PC-3 (cell line): Measurements from ENCODE around the gene ACAN. TPM values are rescaled to one million over a fixed set of nuclear protein-coding genes. Genes with fewer than 3 reads are reported as not detected.

Experiments
- ATAC-seq: fragments of 200-7000 bp; cut with Tn5 transposase; 2 replicates; pipeline ENCODE4 v1.9.1; 2020; ENCODE audit warnings: mild to moderate bottlenecking, moderate library complexity
- BruUV-seq: library from RNA; stranded (reverse); fragments of 400-500 nt; replicated peaks from 2 replicates; lab custom pipeline; 2021; lab: Mats Ljungman, UMichigan
- CTCF ChIA-PET: fragments of 300-600 bp; sonication (Branson Sonifier 250); formaldehyde crosslinking; loops from one replicate; lab custom pipeline; 2022; ENCODE audit warnings: antibody characterized with exemption; lab: Charles Lee
- POLR2A ChIA-PET: fragments of 300-600 bp; sonication (Branson Sonifier 250); formaldehyde crosslinking; loops from one replicate; lab custom pipeline; 2022; ENCODE audit warnings: antibody characterized with exemption; ENCODE audit not compliant: unreplicated experiment; lab: Charles Lee
- DNase-seq: peaks from one replicate; pipeline ENCODE4 v3.0.0-alpha.2; 2015
- H2AFZ ChIP-seq: fragments of 300-600 bp; sonication (generic); 2 replicates; pipeline ENCODE4 v1.6.0; 2016; ENCODE audit warnings: antibody characterized with exemption, low read length
- H3F3A ChIP-seq: fragments of 300-600 bp; sonication (generic); one replicate; pipeline ENCODE4 v1.6.0; 2017; ENCODE audit warnings: antibody characterized with exemption, low read length, control low read depth, mild to moderate bottlenecking; ENCODE audit not compliant: unreplicated experiment
- H3K27ac ChIP-seq: fragments of 300-600 bp; sonication (generic); 2 replicates; pipeline ENCODE4 v1.5.1; 2016; ENCODE audit warnings: mild to moderate bottlenecking, low read length
- H3K27me3 ChIP-seq: fragments of 300-600 bp; sonication (generic); 2 replicates; pipeline ENCODE4 v1.6.1; 2016; ENCODE audit warnings: low read length, mixed read lengths
- H3K36me3 ChIP-seq: fragments of 300-600 bp; sonication (generic); 2 replicates; pipeline ENCODE4 v1.6.1; 2016; ENCODE audit warnings: low read depth, mixed run types, low read length, mixed read lengths
- H3K4me1 ChIP-seq: fragments of 300-600 bp; sonication (generic); 2 replicates; pipeline ENCODE4 v1.5.1; 2016; ENCODE audit warnings: low read length; ENCODE audit not compliant: insufficient read depth
- H3K4me2 ChIP-seq: fragments of 300-600 bp; sonication (generic); 2 replicates; pipeline ENCODE4 v1.6.0; 2016; ENCODE audit warnings: low read length
- H3K4me3 ChIP-seq: fragments of 300-600 bp; sonication (generic); 2 replicates; pipeline ENCODE4 v1.5.1; 2016; ENCODE audit warnings: mild to moderate bottlenecking, low read length, mixed read lengths
- H3K79me2 ChIP-seq: fragments of 300-600 bp; sonication (generic); 2 replicates; pipeline ENCODE4 v1.6.1; 2017; ENCODE audit warnings: low read length, mixed read lengths
- H3K9ac ChIP-seq: fragments of 300-600 bp; sonication (generic); 2 replicates; pipeline ENCODE4 v1.6.0; 2016; ENCODE audit warnings: mild to moderate bottlenecking, low read length
- H3K9me2 ChIP-seq: fragments of 300-600 bp; sonication (generic); replicated peaks from 2 replicates; pipeline ENCODE4 v1.6.1; 2016; ENCODE audit warnings: mixed run types, low read length, mixed read lengths
- H3K9me3 ChIP-seq: fragments of 300-600 bp; sonication (generic); 2 replicates; pipeline ENCODE4 v1.6.1; 2016; ENCODE audit warnings: low read length, mixed read lengths
- H4K20me1 ChIP-seq: fragments of 300-600 bp; sonication (generic); 2 replicates; pipeline ENCODE4 v1.6.1; 2016; ENCODE audit warnings: low read length, mixed read lengths
- CTCF ChIP-seq: fragments of 300-600 bp; sonication (generic); conservative IDR thresholded peaks from 2 replicates; pipeline ENCODE4 v1.5.1; 2017; ENCODE audit warnings: antibody characterized with exemption, low read depth, mild to moderate bottlenecking, low read length
- EZH2 ChIP-seq: fragments of 300-600 bp; sonication (generic); IDR thresholded peaks from one replicate; pipeline ENCODE4 v1.6.1; 2017; ENCODE audit warnings: antibody characterized with exemption, mild to moderate bottlenecking, low read length; ENCODE audit not compliant: unreplicated experiment
- EZH2phosphoT487 ChIP-seq: fragments of 300-600 bp; sonication (generic); IDR thresholded peaks from 2 replicates; pipeline ENCODE4 v1.6.1; 2018; ENCODE audit warnings: mild to moderate bottlenecking, antibody characterized with exemption, low read length, borderline replicate concordance
- intact Hi-C: fragments of 100-400 bp; cut with micrococcal nuclease; formaldehyde crosslinking; loops from 2 replicates; pipeline ENCODE4 v1.9.0; 2023
- total RNA-seq: library from RNA; depleted of rRNA; stranded (reverse); fragments of >200 nt; gene quantifications from 2 replicates; pipeline ENCODE4 v1.2.3, GENCODE V29; 2014

The ACAN gene
- total RNA-seq, 1 experiment from 2014 or later = not detected

GRCh38 chr15:88800026-88800425, 3.2 kb upstream of the ACAN start:
- H3K27me3 ChIP-seq = peaks cover 38% of the 10 kb centered on the region
- intact Hi-C loops = no loop called here
- CTCF ChIA-PET = interaction anchor here (0.6 kb wide), 1 partner anchor 53 kb away, joined by 5 read pairs; no protein-coding TSS in a partner anchor

GRCh38 chr15:88800738-88801137, 2.5 kb upstream of the ACAN start:
- no peak for DNase-seq
- H3F3A ChIP-seq = no peaks in the 10 kb centered on the region
- no peak for ATAC-seq
- no peak overlapping the region for H3K27ac ChIP-seq
- no peak overlapping the region; the same call in 1 of the 2 replicates for H3K4me2 ChIP-seq
- intact Hi-C loops = no loop called here
- H3K9ac ChIP-seq = no peak overlapping the region
- H3K36me3 ChIP-seq = no peaks in the 10 kb centered on the region
- peaks cover 12% of the 10 kb centered on the region for H3K4me1 ChIP-seq
- H3K79me2 ChIP-seq = no peaks in the 10 kb centered on the region
- BruUV-seq = no TSS peak
- POLR2A ChIA-PET = no interaction called here
- TF ChIP-seq CTCF (no peak), EZH2phosphoT487 (no peak), EZH2 (no peak)
- H3K9me2 ChIP-seq = no peaks in the 10 kb centered on the region
- no peak overlapping the region for H2AFZ ChIP-seq
- no peaks in the 10 kb centered on the region for H3K9me3 ChIP-seq
- H3K27me3 ChIP-seq = peaks cover 40% of the 10 kb centered on the region
- H4K20me1 ChIP-seq = no peaks in the 10 kb centered on the region
- CTCF ChIA-PET = no interaction called here
- no peak overlapping the region for H3K4me3 ChIP-seq

More at GRCh38 chr15:88800026-88800425, 3.2 kb upstream of the ACAN start:
- H3K79me2 ChIP-seq = no peaks in the 10 kb centered on the region
- no peaks in the 10 kb centered on the region for H3K9me2 ChIP-seq
- no peaks in the 10 kb centered on the region for H3K36me3 ChIP-seq
- no peak overlapping the region for H2AFZ ChIP-seq
- POLR2A ChIA-PET = no interaction called here
- H4K20me1 ChIP-seq = no peaks in the 10 kb centered on the region
- TF ChIP-seq EZH2 = no peak
- TF ChIP-seq CTCF = no peak
- TF ChIP-seq EZH2phosphoT487 = no peak
- peak overlapping the region; percentile 17 for H3K4me2 ChIP-seq
- ATAC-seq = peak; percentile 94
- no peaks in the 10 kb centered on the region for H3F3A ChIP-seq
- no peak overlapping the region for H3K27ac ChIP-seq
- no peak overlapping the region for H3K4me3 ChIP-seq
- no peaks in the 10 kb centered on the region for H3K9me3 ChIP-seq
- peaks cover 12% of the 10 kb centered on the region for H3K4me1 ChIP-seq
- peak; percentile 86 for DNase-seq
- no TSS peak for BruUV-seq
- no peak overlapping the region for H3K9ac ChIP-seq

- H3K4me1 ChIP-seq = peaks cover 12% of the 10 kb centered on the region
- no peak overlapping the region for H3K4me2 ChIP-seq
- no peak overlapping the region for H2AFZ ChIP-seq
- H3K9ac ChIP-seq = no peak overlapping the region
- TF ChIP-seq EZH2phosphoT487 (no peak), CTCF (no peak), EZH2 (no peak)
- ATAC-seq (no peak), DNase-seq (no peak)
- no peaks in the 10 kb centered on the region for H3K79me2 ChIP-seq
- POLR2A ChIA-PET = no interaction called here
- no peak overlapping the region for H3K4me3 ChIP-seq
- BruUV-seq = no TSS peak
- peaks cover 31% of the 10 kb centered on the region for H3K27me3 ChIP-seq
- no peak overlapping the region for H3K27ac ChIP-seq
- no peaks in the 10 kb centered on the region for H3K9me2 ChIP-seq
- CTCF ChIA-PET = no interaction called here
- no peaks in the 10 kb centered on the region for H3F3A ChIP-seq
- H4K20me1 ChIP-seq = no peaks in the 10 kb centered on the region
- no peaks in the 10 kb centered on the region for H3K36me3 ChIP-seq
- H3K9me3 ChIP-seq = no peaks in the 10 kb centered on the region
- intact Hi-C loops = no loop called here
These were observed 816 bp upstream of the ACAN start for GRCh38 chr15:88802250-88802990.
